Large intestine (tissue), 3 donors: ENCODE results near the gene GPR157. TPM values are rescaled to one million over a fixed set of nuclear protein-coding genes. Genes with fewer than 3 reads are reported as not detected.
"Not testable (repeated sequence)": the region's sequence is repeated elsewhere in the genome, so short reads cannot be mapped to it uniquely, and the experiment has no call there.

Experiments used
- DNase-seq, 2 donors: peaks; one replicate each; pipeline versions ENCODE4 v3.0.0 to v3.0.0-alpha.2; 2013
- H3K27ac ChIP-seq: one replicate; pipeline ENCODE4 v1.5.1; 2013; ENCODE audit warnings: low read length
- H3K27me3 ChIP-seq: 2 replicates; pipeline ENCODE4 v1.6.1; 2013; ENCODE audit warnings: low read length; ENCODE audit not compliant: control insufficient read depth, insufficient read depth
- H3K36me3 ChIP-seq: 2 replicates; pipeline ENCODE4 v1.6.1; 2013; ENCODE audit warnings: low read length; ENCODE audit not compliant: control insufficient read depth, insufficient read depth
- H3K4me1 ChIP-seq: one replicate; pipeline ENCODE4 v1.6.1; 2013; ENCODE audit warnings: low read length; ENCODE audit not compliant: control insufficient read depth, insufficient read depth
- H3K4me3 ChIP-seq: one replicate; pipeline ENCODE4 v1.5.1; 2013; ENCODE audit warnings: low read length
- H3K9me3 ChIP-seq: one replicate; pipeline ENCODE4 v1.6.1; 2013; ENCODE audit warnings: mild to moderate bottlenecking, low read depth, low read length, moderate library complexity; ENCODE audit not compliant: control insufficient read depth
- WGBS: methylation state at CpG from one replicate; pipeline ENCODE4 v1.1.5; 2013; ENCODE audit warnings: low lambda C conversion rate; ENCODE audit not compliant: insufficient coverage; 5-methylcytosine and 5-hydroxymethylcytosine counted together
- polyA plus RNA-seq: library from polyadenylated mRNA; unstranded; fragments of 120-200 nt; gene quantifications from one replicate; pipeline ENCODE4 v1.2.1, GENCODE V29; 2013

GPR157 gene
- polyA plus RNA-seq, 1 donor: 27.8 TPM

DNA sequence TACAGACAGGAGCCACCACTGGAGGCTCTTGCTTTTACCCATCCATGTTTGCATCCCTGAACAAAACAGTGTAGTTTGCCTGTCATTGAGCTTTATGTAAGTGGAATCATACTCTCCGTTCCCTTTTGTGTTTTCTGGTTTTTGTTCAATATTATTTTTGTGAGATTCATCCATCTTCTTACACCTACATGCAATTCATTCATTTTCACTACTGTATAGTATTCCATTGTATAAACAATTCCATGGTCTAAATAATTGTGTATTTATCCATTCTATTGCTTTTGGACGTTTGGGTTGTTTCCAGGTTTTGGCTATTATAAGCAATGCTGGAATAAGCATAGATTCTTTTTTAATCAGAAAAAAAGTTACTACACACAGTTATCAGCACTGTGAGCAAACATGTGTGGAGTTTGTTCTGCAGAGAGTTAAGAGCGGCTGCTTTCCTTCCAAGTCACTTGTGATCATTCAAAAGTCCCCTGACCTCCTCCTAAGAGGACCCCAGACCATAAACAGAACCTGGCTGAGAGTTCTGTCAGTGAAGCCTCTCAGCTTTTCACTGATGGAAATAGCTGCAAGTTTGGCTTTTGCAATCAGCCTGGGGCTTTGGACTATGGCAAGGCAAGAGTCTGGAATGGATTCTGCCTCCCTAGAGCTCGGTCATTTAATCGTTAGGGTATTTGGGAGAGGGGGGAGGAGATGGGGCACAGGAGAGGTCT lies 5.1 kb upstream of the GPR157 start:
- Histone ChIP-seq H3K27ac (no peak overlapping the region), H3K4me3 (no peak overlapping the region), H3K27me3 (no peaks in the 10 kb centered on the region), H3K36me3 (no peaks in the 10 kb centered on the region), H3K4me1 (peaks cover 4% of the 10 kb centered on the region), H3K9me3 (no peaks in the 10 kb centered on the region)
- WGBS: 60% methylated on average over 2 of the region's 5 CpGs
- no peak for DNase-seq

DNA sequence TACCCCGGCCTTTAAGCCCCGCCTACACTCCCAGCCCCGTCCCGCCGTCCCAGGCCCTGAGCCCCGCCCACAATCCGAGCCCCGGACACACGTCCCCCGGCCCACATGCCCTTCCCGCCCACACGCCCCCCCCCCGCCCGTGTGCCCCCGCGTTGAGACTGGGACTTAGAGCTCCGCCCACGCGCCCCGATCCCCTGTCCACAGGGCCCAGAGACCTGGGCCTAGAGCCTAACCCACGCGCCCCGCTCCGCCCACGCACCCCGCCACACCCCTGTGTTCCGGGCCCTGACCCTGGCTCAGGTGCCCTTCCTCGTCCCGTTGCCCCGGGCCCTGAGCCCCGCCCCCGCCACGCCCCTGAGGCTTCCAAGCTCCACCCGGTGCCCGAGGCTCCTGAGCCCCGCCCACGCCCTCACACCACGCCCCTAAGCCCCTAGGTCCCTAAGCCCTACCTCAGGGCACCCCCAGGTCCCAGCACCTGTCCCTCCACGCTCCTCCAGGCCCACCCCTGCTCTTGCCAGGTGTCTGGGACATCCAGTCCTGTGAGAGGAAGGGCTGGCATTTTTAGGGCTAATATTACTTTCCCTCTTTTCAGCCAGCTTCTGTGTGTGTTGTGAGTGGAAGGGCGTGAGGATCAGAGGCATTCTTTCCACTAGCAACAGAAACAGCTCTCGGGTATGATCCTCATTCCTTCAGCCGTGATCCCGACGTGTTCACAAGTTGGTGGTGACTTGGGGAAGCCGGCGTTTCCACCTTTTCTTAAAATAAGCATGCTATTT lies 552 bp upstream of the GPR157 start:
- H3K4me1 ChIP-seq: peaks cover 4% of the 10 kb centered on the region
- peak overlapping the region; percentile 94 for H3K27ac ChIP-seq
- H3K9me3 ChIP-seq: no peaks in the 10 kb centered on the region
- peaks cover 2% of the 10 kb centered on the region for H3K27me3 ChIP-seq
- H3K4me3 ChIP-seq: peak overlapping the region; percentile 42
- no CpG with 5 or more reads among the region's 46 CpGs for WGBS
- no peaks in the 10 kb centered on the region for H3K36me3 ChIP-seq
- DNase-seq: peak; percentile 89 to 91

DNA sequence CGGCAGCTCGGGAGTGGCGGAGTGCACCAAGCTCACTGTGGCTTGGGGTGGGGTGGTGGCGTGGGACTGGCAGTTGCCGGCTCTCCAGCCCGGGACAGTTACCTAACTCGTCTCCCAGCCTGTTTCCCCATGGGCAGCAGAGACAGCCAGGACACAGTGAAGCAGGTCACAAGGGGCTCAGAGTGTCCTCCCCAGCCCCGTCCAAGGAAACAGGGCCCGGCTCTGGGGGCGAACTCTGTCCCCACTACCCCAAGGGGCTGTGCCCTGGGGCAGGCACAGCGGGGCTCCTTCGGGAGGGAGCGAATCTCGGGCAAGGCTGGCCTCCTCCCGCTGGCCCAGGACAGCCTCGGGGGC lies 759 bp downstream of the GPR157 start:
- Histone ChIP-seq H3K9me3 (no peaks in the 10 kb centered on the region), H3K4me1 (peaks cover 4% of the 10 kb centered on the region), H3K4me3 (peak overlapping the region; percentile 74), H3K36me3 (no peaks in the 10 kb centered on the region), H3K27me3 (peaks cover 2% of the 10 kb centered on the region), H3K27ac (peak overlapping the region; percentile 71)
- no CpG with 5 or more reads among the region's 16 CpGs for WGBS
- peak in 1 of 2 donors; percentile 52 for DNase-seq

DNA sequence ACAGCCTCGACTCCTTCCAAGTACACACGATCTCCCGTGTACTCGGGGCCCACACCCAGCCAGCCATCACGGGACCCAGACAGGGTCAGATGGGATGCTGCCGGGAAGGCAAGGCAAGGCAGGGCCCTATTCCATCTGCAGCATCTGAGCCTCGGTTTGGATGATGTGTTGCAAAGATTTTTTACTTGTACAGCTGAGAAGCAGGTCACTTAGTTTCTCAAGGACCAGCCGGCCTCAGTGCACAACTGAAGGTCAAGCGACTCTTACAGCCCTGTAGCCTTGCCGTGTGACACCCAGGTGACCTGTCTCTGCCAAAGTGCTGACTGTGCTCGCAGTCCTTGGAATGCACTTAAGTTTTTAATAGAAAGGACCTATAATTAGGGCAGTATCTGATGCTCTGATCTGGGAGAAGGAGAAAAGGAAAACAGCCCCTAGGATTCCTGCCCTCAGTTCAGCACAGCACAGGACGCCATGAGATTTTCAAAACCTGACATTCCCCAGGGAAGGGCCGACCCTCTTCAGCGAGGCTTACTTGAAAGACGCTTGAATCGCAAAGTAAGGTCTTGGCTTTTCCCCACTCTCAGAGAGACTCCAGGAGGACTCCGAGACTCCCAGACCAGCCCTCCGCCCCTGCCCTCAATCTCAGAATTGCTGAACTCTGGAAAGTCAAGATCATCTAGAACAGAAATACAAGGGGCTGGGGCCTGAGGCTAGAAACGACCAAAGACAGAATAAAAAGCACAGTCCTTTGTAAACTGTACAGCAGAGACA lies 1.3 kb downstream of the GPR157 start:
- H3K27ac ChIP-seq: peak overlapping the region; percentile 71
- WGBS: no CpG with 5 or more reads among the region's 19 CpGs
- H3K4me3 ChIP-seq: peak overlapping the region; percentile 74
- peaks cover 4% of the 10 kb centered on the region for H3K4me1 ChIP-seq
- no peaks in the 10 kb centered on the region for H3K9me3 ChIP-seq
- peaks cover 2% of the 10 kb centered on the region for H3K27me3 ChIP-seq
- peak in 1 of 2 donors; percentile 61 for DNase-seq
- H3K36me3 ChIP-seq: no peaks in the 10 kb centered on the region

DNA sequence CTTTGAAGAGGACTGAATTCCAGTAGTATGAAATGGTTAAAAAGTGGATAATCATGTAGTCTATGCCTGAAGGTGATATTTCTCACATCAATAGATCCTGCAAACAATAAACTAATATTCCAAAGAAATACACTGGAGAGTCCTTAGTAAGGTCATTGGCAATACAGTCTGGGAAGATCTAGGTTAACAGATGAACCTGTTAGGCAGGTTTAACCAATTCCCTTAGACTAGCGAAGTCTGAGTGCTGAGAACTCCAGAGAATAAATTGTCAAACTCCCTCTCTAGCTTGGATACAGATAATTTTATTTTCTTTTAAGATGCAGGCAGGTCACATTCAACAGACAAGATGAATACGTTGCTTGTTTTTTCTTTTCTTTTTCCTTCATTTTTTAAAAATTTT lies 2.4 kb downstream of the GPR157 start:
- Histone ChIP-seq H3K36me3 (peaks cover 5% of the 10 kb centered on the region), H3K9me3 (no peaks in the 10 kb centered on the region), H3K4me3 (peak overlapping the region; percentile 74), H3K27me3 (peaks cover 2% of the 10 kb centered on the region), H3K27ac (no peak overlapping the region), H3K4me1 (peaks cover 4% of the 10 kb centered on the region)
- no peak for DNase-seq
- 89% methylated on average over 1 of the region's 2 CpGs for WGBS

DNA sequence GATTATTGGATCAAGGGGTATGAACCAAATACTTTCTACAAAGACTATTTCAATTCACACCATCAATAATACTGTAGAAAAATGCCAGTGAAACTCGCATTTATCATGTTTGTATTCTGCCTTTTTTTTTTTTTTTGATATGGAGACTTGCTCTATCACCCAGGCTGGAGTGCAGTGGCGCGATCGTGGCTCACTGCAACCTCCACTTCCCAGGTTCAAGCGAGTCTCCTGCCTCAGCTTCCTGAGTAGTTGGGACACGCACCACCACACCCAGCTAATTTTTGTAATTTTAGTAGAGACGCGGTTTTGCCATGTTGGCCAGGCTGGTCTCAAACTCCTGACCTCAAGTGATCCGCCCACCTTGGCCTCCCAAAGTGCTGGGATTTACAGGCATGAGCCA lies 3.1 kb downstream of the GPR157 start:
- H3K4me1 ChIP-seq, H3K4me3 ChIP-seq, H3K9me3 ChIP-seq, DNase-seq, H3K27me3 ChIP-seq, H3K27ac ChIP-seq, H3K36me3 ChIP-seq: not testable (repeated sequence)
- 86% methylated on average over 1 of the region's 9 CpGs for WGBS

DNA sequence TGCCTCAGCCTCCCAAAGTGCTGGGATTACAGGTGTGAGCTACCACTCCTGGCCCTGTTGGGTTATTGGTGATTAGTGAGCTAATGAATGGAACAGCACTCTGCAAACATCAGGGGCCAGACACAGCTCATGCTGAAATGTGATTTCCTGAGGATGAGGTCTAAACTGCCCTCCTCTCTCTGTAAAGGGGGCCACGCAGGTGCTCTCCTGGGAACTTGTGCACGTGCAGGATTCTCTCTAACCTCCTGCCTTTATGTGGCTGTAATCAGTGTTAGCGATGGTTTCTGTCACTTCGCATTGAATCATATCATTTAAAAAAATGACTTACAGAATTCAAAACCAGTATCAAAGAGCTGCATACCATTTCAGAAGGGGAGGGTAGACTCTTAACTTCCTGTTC lies 3.6 kb downstream of the GPR157 start:
- no CpG with 5 or more reads among the region's 4 CpGs for WGBS
- no peak for DNase-seq
- H3K36me3 ChIP-seq: peaks cover 5% of the 10 kb centered on the region
- no peak overlapping the region for H3K4me3 ChIP-seq
- H3K27ac ChIP-seq: no peak overlapping the region
- peaks cover 2% of the 10 kb centered on the region for H3K27me3 ChIP-seq
- H3K4me1 ChIP-seq: peaks cover 4% of the 10 kb centered on the region
- H3K9me3 ChIP-seq: no peaks in the 10 kb centered on the region

DNA sequence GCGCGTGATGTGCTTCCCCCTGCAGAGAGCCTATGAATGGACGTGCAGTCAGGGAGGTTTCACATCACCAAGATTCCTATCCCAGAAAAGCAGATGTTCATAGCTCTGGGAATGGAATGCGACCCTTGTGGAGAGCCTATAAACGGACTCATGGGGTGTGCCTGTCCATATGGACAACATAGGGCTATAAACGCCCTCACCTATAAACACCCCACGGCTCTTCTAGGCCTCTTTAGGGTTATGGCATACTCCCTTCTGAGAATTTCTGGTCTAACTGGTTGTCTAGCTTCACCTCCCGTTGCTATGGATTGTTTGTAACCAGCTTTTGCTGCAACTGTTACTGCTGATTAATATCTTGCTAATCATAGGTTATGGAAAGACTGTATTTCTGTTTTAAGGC lies 4.5 kb downstream of the GPR157 start:
- WGBS: no CpG with 5 or more reads among the region's 8 CpGs
- peak in 1 of 2 donors; percentile 43 for DNase-seq

DNA sequence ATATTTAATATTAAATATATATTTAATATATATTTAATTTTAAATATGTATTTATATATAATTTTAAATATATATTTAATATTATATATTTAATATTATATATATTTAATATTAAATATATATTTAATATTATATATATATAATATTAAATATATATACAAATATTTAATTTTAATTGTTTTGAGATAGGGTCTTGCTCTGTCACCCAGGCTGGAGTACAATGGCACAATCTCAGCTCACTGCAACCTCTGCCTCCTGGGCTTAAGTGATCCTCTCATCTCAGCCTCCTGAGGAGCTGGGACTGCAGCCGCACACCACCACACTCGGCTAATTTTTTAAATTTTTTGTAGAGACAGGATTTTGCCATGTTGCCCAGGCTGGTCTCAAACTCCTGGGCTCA lies 5.2 kb downstream of the GPR157 start:
- not testable (repeated sequence) for H3K36me3 ChIP-seq, H3K4me1 ChIP-seq
- WGBS: no CpG with 5 or more reads among the region's 2 CpGs

More for the DNA sequence above, 4.5 kb downstream of the GPR157 start:
- H3K27me3 ChIP-seq, H3K36me3 ChIP-seq, H3K9me3 ChIP-seq, H3K27ac ChIP-seq, H3K4me3 ChIP-seq, H3K4me1 ChIP-seq: not testable (repeated sequence)

More for the DNA sequence above, 5.2 kb downstream of the GPR157 start:
- DNase-seq, H3K9me3 ChIP-seq, H3K4me3 ChIP-seq, H3K27me3 ChIP-seq, H3K27ac ChIP-seq: not testable (repeated sequence)
